ENCODE data around the gene ZNF532. TPM values are rescaled to one million over a fixed set of nuclear protein-coding genes. Genes with fewer than 3 reads are reported as not detected.

ZNF532 gene
- polyA plus RNA-seq, 3 donors, result 0.76 to 18.5 (median 1.7) TPM

DNA sequence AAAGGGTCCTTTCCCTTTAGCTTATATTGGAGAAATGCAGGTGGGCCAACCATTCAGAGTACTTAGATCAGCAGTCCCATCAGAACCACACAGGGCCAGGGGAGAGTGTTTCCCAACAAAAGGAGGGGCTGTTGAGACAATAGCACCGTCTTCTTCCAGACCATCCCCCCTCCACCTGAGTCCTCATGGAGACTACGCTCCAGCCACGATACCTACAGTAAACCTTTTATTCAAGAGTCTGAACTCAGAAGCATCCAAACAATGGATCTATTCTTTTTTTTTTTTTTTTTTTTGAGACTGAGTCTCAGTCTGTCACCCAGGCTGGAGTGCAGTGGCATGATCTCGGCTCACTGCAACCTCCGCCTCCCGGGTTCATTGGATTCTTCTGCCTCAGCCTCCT, 25.7 kb upstream of the ZNF532 start:
- H3K9me3 ChIP-seq (replicated peaks in 1 of 2; ENCODE audit: control insufficient read depth in 1 of 2, insufficient read depth in 1 of 2, low read length in 2 of 2), result no peaks in the 10 kb centered on the region
- H2AFZ ChIP-seq (ENCODE audit: insufficient read depth, low read depth, low read length, poor library complexity, severe bottlenecking), result no peak overlapping the region
- Mint-ChIP-seq H3K27me3 (ENCODE audit: low read depth in 3 of 3) (peaks cover 5 to 12% (median 7%) of the 10 kb centered on the region in 3 donors), H3K4me1 (no peaks in the 10 kb centered on the region), H3K27ac (no peak overlapping the region), H3K4me3 (no peak overlapping the region), H3K36me3 (no peaks in the 10 kb centered on the region), H3K9me3 (peaks cover 0 to 4% (median 0%) of the 10 kb centered on the region in 7 donors)
- TF ChIP-seq CTCF (IDR thresholded peaks at IDR 0.05), result no peak
- H3K4me2 ChIP-seq (replicated peaks; ENCODE audit: extremely low read depth, low read length, poor library complexity, severe bottlenecking), result no peak overlapping the region
- H3K27ac ChIP-seq (ENCODE audit: low read depth in 1 of 2, low read length in 2 of 2), result no peak overlapping the region
- H3K9ac ChIP-seq (ENCODE audit: insufficient read depth, low read length, poor library complexity, severe bottlenecking), result no peak overlapping the region
- H3K27me3 ChIP-seq (ENCODE audit: control insufficient read depth in 2 of 2, insufficient read depth in 2 of 2, low read length in 2 of 2), result no peaks in the 10 kb centered on the region
- H4K20me1 ChIP-seq (ENCODE audit: insufficient read depth, low read length), result no peaks in the 10 kb centered on the region
- no peaks in the 10 kb centered on the region for H3K36me3 ChIP-seq (replicated peaks in 1 of 2; ENCODE audit: control insufficient read depth in 1 of 2, insufficient read depth in 2 of 2, low read length in 2 of 2)
- H3K79me2 ChIP-seq (ENCODE audit: insufficient read depth, low read length), result no peaks in the 10 kb centered on the region
- H3K4me3 ChIP-seq (replicated peaks in 1 of 3; ENCODE audit: low read depth in 2 of 3, low read length in 3 of 3), result no peak overlapping the region
- intact Hi-C loops (cut with micrococcal nuclease), result no loop called here
- no peaks in the 10 kb centered on the region for H3K4me1 ChIP-seq (ENCODE audit: control insufficient read depth in 1 of 2, insufficient read depth in 2 of 2, low read length in 2 of 2)
- no peak for DNase-seq
- WGBS (ENCODE audit: insufficient coverage), result 95% methylated on average over 4 of the region's 6 CpGs

DNA sequence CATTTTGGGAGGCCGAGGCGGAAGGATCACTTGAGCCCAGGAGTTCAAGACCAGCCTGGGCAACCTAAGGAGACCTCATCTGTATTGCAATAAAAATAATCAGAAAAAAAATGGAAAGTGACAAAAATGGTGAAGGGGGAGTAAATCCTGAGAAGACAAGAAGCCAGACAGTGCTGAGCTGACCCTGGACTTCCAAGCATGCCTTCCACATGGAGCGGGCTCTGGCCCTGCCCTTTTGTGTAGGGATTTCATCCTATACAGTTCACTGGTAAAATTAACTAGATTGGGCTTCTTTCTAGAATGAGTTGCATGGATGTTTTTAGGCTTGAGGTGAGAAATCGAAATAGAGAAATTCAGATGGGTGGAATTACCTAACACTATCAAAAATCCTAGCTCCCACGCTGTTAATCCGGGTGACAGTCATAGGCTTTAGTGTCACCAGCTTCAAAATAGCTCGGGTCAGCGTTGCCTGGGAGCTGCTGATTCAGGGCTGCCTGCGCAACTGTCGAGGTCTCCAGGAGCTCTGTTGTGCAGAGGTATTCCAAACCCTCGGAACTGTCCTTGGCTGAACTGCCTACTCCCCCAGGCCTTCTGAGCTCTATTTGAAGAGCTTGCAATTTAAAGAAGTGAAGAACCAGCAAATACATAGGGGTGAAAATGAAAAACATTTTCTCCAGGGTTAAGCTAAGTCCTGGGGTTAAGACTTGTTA, 21.5 kb upstream of the ZNF532 start:
- no peak overlapping the region for H3K27ac ChIP-seq (ENCODE audit: low read depth in 1 of 2, low read length in 2 of 2)
- Mint-ChIP-seq H3K27ac (no peak overlapping the region), H3K9me3 (peaks cover under 1 to 9% (median 5%) of the 10 kb centered on the region in 7 donors), H3K4me1 (peaks cover 20% of the 10 kb centered on the region), H3K27me3 (ENCODE audit: low read depth in 3 of 3) (peaks cover 19 to 31% (median 25%) of the 10 kb centered on the region in 3 donors), H3K36me3 (no peaks in the 10 kb centered on the region), H3K4me3 (no peak overlapping the region)
- H3K4me3 ChIP-seq (replicated peaks in 1 of 3; ENCODE audit: low read depth in 2 of 3, low read length in 3 of 3), result no peak overlapping the region
- H3K79me2 ChIP-seq (ENCODE audit: insufficient read depth, low read length), result no peaks in the 10 kb centered on the region
- no peak overlapping the region for H3K4me2 ChIP-seq (replicated peaks; ENCODE audit: extremely low read depth, low read length, poor library complexity, severe bottlenecking)
- WGBS (ENCODE audit: insufficient coverage), result 98% methylated on average over 8 of the region's 11 CpGs
- TF ChIP-seq CTCF (IDR thresholded peaks at IDR 0.05), result no peak
- no peaks in the 10 kb centered on the region for H4K20me1 ChIP-seq (ENCODE audit: insufficient read depth, low read length)
- peaks cover 0 to 9% of the 10 kb centered on the region in 2 donors for H3K27me3 ChIP-seq (ENCODE audit: control insufficient read depth in 2 of 2, insufficient read depth in 2 of 2, low read length in 2 of 2)
- H3K9me3 ChIP-seq (replicated peaks in 1 of 2; ENCODE audit: control insufficient read depth in 1 of 2, insufficient read depth in 1 of 2, low read length in 2 of 2), result peaks cover 0 to under 1% of the 10 kb centered on the region in 2 donors
- H3K9ac ChIP-seq (ENCODE audit: insufficient read depth, low read length, poor library complexity, severe bottlenecking), result no peak overlapping the region
- H2AFZ ChIP-seq (ENCODE audit: insufficient read depth, low read depth, low read length, poor library complexity, severe bottlenecking), result no peak overlapping the region
- peaks cover 8 to 9% of the 10 kb centered on the region in 2 donors for H3K4me1 ChIP-seq (ENCODE audit: control insufficient read depth in 1 of 2, insufficient read depth in 2 of 2, low read length in 2 of 2)
- intact Hi-C loops (cut with micrococcal nuclease), result no loop called here
- no peak for DNase-seq
- no peaks in the 10 kb centered on the region for H3K36me3 ChIP-seq (replicated peaks in 1 of 2; ENCODE audit: control insufficient read depth in 1 of 2, insufficient read depth in 2 of 2, low read length in 2 of 2)

All from CD14-positive monocyte (primary cell).